HG03558 (cell line): Measurements from ENCODE around the gene NOMO2.
"Not testable (repeated sequence)": the region's sequence is repeated elsewhere in the genome, so short reads cannot be mapped to it uniquely, and the experiment has no call there.

ENCODE experiments used
- ATAC-seq: cut with Tn5 transposase; IDR thresholded peaks from one replicate; pipeline ENCODE4 v1.9.1; 2021; ENCODE audit warnings: moderate number of reproducible peaks; ENCODE audit not compliant: unreplicated experiment; ENCODE audit errors: extremely low read depth

NOMO2 gene

GRCh38 chr16:18561727-18562314, at the start of gene NOMO2:
Gene NOMO2 (minus strand): TSS chr16:18562097. CDS start chr16:18562040, 57 bp downstream.
- ATAC-seq: peak; percentile 72

- not testable (repeated sequence) for ATAC-seq
These were observed 48.4 kb upstream of the NOMO2 start for GRCh38 chr16:18610147-18610803.

GRCh38 chr16:18608271-18608670, 46.4 kb upstream of the NOMO2 start:
- not testable (repeated sequence) for ATAC-seq

GRCh38 chr16:18603572-18604246, 41.8 kb upstream of the NOMO2 start:
- ATAC-seq: not testable (repeated sequence)

GRCh38 chr16:18598582-18598981, 36.7 kb upstream of the NOMO2 start:
- not testable (repeated sequence) for ATAC-seq

GRCh38 chr16:18597734-18598133, 35.8 kb upstream of the NOMO2 start:
- not testable (repeated sequence) for ATAC-seq

GRCh38 chr16:18597319-18597718, 35.4 kb upstream of the NOMO2 start:
- ATAC-seq: not testable (repeated sequence)

GRCh38 chr16:18595796-18596195, 33.9 kb upstream of the NOMO2 start:
- not testable (repeated sequence) for ATAC-seq

- ATAC-seq: not testable (repeated sequence)
These were observed 33.0 kb upstream of the NOMO2 start for GRCh38 chr16:18594880-18595279.

GRCh38 chr16:18593904-18594303, 32.0 kb upstream of the NOMO2 start:
- ATAC-seq: not testable (repeated sequence)

- ATAC-seq: not testable (repeated sequence)
These were observed 31.1 kb upstream of the NOMO2 start for GRCh38 chr16:18592982-18593381.

- not testable (repeated sequence) for ATAC-seq
These were observed 30.0 kb upstream of the NOMO2 start for GRCh38 chr16:18591908-18592307.

GRCh38 chr16:18591441-18591840, 29.5 kb upstream of the NOMO2 start:
- not testable (repeated sequence) for ATAC-seq

- ATAC-seq: not testable (repeated sequence)
These were observed 27.9 kb upstream of the NOMO2 start for GRCh38 chr16:18589806-18590205.

- not testable (repeated sequence) for ATAC-seq
These were observed 25.0 kb upstream of the NOMO2 start for GRCh38 chr16:18586560-18587540.

- not testable (repeated sequence) for ATAC-seq
These were observed 23.9 kb upstream of the NOMO2 start for GRCh38 chr16:18585789-18586188.

GRCh38 chr16:18582902-18583301, 21.0 kb upstream of the NOMO2 start:
- ATAC-seq: no peak

- ATAC-seq: not testable (repeated sequence)
These were observed 18.5 kb upstream of the NOMO2 start for GRCh38 chr16:18580396-18580795.

- not testable (repeated sequence) for ATAC-seq
These were observed 17.4 kb upstream of the NOMO2 start for GRCh38 chr16:18579261-18579660.

- not testable (repeated sequence) for ATAC-seq
These were observed 16.0 kb upstream of the NOMO2 start for GRCh38 chr16:18577942-18578341.
